Suprapubic skin (tissue), 3 donors: ENCODE data around the gene IQCB1.

Source experiments
- CTCF ChIP-seq, 2 donors: fragments of 200-600 bp in 1 of 2; fragments of 450-650 bp in 1 of 2; sonication (generic) in 1 of 2; IDR thresholded peaks; one replicate each; pipeline ENCODE4 v1.5.1; 2016 to 2019; ENCODE audit warnings: antibody characterized with exemption in 2 of 2, mild to moderate bottlenecking in 1 of 2, moderate library complexity in 1 of 2
- POLR2A ChIP-seq, 2 donors: fragments of 450-650 bp; IDR thresholded peaks; one replicate each; pipeline ENCODE4 v1.6.1; 2017; ENCODE audit warnings: antibody characterized with exemption in 2 of 2, mild to moderate bottlenecking in 2 of 2, moderate library complexity in 2 of 2

GRCh38 chr3:121818578-121818977 lies 16.3 kb downstream of the IQCB1 start:
- no peak for TF ChIP-seq CTCF (IDR thresholded peaks at IDR 0.05)
- no peak for TF ChIP-seq POLR2A (IDR thresholded peaks at IDR 0.05)
